Inferior parietal cortex (tissue), 1 donor: ENCODE data around the gene FAM161B.
"Not testable (repeated sequence)": the region's sequence is repeated elsewhere in the genome, so short reads cannot be mapped to it uniquely, and the experiment has no call there.

Experiments used
- DNase-seq: peaks from one replicate; pipeline ENCODE4 v3.0.0-alpha.2; 2016; ENCODE audit errors: extremely low spot score

FAM161B gene

DNA sequence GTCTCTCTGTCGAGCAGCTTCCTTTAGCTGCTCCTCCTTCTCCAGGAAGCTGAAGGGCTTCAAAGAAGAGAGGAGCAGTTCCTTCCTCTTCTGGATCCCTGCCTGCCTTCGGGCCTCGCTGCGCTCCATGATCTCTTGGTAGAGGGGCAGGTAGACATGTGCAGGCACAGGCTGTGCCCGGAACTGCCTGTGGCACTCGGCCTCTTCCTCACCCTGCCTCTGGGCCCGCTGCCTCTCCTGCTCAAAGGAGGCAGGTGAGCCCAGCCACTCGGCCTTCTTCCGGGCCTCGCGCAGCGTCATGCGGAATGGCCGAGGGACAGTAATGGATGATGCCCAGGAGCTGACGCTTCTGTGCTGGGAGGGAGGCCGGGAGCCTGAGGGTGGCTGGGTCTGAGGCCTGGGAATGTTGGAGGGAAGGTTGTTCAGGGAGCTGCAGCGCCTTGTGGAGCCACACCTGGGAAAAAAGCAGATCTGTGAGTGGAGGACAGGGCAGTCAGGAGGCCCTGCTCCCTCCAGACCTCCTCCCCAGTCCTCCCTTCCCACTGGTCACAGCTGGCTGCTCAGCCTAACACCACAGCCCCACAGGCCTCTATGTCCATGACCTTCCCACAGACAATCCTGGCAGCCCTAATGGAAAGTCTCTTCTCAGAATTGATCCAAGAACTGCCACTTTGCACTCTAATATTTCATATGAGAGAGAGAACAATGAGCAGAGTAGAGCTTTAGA lies 5.3 kb downstream of the FAM161B start:
- DNase-seq = no peak

DNA sequence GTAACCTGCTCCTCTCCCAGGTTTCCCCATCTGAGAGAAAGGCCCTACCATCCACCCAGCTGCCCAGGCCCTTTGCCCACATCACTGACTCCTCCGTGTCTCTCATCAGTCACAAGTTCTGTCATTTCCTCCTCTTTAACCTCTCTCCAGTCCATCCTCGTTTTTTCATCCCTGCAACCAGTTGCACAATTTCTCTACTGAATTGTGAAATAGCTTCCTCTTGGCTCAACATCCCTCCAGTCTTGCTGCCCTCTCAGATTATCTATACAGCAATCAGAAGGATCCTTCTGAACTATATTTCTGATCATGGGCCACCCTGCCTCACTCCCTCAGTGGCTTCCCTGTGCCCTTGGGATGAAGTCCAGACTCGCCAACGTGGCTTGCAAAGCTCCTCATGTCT lies 6.8 kb downstream of the FAM161B start:
- DNase-seq = no peak

DNA sequence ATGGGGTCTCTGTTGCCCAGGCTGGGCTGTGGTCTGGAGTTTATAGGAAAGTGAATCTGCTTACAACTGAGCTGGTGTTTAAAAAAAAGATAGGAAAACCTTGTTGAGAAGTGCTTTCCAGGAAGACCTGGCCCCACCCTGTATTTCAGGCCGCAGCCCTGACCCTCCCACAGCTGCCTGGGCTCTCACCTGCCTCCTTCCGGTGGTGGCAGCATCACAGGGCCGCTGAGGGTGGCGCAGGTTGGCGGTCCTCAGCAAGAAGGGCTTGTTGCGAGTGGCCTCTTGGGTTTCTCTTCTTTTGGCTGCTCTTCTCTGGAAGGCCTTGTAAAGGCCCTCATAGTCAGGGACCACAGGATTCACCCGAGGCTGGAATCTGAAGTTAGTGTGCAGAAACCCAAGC lies 7.7 kb downstream of the FAM161B start:
- DNase-seq = no peak

DNA sequence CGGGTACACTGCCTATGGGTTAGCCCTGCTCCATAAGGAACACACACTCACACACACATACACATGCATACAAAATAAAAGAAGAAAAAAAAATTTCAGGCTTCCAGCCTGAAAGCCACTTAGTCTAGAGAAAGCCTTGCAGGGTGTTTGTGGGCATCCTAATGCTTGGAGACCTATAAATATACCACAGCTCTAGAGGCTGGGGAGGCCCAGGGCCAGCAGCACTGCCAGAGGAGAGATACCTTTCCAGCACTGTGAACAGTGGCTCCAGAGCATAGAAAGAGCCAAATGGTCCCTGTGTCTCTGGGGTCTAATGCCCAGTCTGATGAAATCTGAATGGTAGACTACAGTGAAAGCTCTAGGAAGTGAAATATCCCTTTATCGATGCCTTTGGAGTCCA lies 12.9 kb downstream of the FAM161B start:
- no peak for DNase-seq

DNA sequence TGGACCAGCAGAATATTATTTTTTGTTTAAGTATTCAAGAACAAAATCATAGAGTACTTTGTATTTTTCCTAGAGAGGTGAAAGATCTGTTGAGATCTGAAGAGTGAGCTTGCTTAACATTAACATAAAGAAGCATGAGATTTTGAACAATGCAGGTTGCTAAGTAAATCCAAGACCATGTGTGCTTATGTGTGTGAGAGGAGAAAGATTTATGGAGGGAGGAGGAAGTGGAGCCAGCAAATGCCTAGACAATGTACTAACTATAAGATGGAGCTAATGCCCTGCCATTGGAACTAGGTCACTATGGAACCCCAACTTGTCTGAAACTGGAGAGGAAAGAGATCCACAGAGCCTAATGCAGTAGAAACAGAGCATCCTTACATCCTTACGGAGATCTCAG lies 13.3 kb downstream of the FAM161B start:
- no peak for DNase-seq

DNA sequence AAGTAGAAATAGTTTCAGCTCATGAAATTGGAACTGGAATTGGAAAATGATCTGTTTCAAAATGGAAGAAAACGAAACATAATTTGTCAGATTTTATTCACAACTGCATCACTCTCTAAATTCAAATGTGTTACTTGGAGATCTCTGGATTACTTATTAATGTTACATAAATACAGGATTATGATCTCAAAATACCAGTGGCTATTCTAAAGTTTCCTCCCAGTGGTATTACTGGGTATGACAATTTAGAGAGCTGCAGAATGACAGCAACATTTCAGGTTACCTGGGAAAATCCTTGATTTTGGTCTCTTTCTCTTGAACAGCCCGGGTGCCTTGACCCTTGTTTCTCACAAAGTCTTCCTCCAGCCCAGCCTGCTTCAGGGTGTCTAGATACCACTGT lies 14.2 kb downstream of the FAM161B start:
- no peak for DNase-seq

DNA sequence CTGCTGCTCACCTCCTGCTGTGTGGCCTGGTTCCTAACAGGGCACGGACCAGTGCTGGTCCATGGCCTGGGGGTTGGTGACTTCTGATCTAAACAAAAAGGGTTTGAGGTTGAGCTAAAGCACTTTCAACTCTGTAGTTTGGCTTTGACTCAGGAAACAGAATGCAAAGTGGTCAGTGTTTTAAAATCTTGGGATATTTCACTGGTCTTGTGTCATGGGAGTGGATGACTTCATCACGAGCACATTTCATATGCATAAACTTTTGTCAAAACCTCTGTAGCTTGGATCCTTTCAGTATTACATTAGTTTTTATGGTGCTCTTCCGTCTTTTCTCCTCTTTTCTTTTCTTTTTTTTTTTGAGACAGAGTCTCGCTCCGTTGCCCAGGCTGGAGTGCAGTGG lies 25.6 kb downstream of the FAM161B start:
- no peak for DNase-seq

DNA sequence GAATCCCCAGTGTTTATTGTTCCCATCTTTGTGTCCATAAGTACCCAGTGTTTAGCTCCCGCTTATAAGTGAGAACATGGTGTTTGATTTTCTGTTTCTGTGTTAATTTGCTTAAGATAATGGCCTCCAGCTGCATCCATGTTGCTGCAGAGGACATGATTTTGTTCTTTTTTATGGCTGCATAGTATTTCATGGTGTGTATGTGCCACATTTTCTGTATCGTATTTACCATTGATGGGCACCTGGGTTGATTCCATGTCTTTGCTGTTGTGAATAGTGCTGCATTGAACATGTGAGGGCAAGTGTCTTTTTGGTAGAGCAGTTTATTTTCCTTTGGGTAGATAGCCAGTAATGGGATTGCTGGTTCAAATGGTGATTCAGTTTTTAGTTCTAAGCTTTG lies 30.4 kb downstream of the FAM161B start:
- not testable (repeated sequence) for DNase-seq

DNA sequence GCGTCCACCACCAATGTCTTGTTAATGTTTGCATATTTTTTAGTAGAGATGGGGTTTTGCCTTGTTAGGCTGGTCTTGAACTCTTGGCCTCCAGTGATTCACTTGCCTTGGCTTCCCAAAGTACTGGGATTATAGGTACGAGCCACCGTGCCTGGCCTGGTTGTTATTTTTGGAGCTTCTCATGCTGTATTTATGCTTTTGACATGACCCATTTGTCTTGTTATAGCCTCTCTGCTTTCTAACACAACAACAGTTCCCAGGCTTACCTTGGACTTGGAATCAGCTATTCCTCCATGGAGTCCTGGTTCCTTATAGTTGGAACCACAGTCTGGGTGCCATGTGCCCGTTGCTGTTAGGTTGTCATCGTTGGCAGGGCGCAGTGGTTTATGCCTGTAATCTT lies 33.6 kb downstream of the FAM161B start:
- DNase-seq = no peak

DNA sequence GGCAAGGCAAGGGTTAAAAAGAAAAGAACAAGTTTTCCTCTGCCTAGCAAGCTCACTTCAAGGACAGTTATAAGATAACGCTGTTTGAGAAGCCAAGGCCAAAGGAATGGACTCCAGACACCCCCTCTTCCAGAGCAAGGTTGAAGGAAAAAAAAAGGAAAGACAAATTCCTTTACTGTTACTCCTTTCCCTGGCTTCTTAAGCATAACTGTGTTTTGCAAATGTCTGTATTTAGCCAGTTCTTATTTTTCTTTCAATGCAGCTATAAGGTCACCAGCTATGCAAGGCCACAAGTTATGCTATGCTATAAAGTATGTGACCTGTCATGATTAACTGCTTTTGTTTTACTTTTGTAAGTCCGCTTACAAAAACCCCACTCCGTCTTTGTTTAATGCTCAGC lies 36.6 kb downstream of the FAM161B start:
- no peak for DNase-seq

DNA sequence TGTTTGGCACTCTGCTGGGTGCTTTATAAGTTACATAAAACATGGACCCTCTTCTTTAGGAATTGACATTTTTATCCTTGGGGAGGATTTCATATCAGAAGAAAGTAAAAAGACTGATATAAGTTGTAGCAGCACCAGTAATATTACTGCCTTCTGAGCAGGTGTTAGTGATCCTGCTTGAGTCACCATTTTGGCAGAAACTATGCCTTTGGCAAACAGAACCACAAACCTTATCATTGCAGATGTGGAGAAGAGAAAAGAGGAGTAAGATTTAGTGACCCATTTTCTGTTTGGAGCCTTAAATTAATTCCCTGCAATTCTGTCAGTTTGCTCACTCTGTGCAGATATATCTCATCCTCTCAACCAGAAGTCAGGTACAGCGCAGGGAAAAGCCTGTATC lies 40.2 kb downstream of the FAM161B start:
- DNase-seq = no peak

DNA sequence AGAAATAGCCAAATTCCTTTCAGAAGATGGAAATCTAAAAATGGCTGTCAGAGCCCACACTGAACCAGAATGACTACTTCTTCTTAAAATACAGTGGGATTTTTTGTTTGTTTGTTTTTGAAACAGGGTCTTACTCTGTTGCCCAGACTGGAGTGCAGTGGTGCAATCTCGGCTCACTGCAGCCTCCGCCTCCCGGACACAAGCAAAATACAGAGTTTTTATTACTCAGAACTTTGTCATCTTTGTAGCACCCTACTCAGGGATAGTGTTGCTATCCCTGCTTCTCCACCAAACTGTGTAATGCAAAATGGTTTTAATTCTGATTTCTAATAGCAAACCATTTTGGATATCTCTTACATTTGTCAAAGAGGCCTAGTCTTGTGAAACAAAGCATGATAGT lies 46.9 kb downstream of the FAM161B start:
- DNase-seq = no peak

DNA sequence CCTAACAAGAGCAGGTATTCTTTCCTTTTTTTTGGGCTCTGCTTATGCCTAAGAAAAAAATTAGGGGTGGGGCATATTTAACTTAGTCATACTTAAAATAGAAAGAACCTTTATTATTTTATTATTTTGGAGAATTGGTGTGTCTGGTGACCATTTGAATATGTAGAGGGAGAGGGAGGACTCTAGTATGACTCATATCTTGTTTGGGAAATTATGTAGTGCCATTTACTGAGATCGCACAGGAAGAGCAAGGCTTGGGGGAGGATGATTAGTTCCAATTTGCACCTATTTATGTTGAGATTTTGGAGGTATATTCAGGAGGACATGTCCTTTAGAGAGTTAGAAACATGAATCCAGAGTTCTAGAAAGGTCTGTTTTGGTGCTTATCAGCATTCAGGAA lies 53.4 kb downstream of the FAM161B start:
- no peak for DNase-seq

DNA sequence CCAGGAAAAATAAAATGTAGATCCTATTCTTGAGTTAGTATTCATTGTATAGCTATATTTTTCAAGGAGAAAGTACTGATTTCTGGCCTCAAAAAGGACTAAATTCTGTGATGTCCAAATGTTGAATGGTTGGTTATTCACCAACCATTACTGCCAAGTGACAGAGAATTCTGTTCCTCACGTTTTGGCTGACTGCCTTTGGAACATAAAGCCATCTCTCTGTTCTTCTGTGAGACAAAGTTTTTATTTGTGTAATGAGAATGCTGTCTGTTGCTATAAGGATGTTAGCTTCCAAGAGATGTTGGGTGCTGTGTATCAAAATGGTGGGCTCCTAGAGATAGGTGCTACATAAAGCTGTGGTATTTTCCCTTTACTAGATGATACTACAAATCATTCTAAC lies 54.0 kb downstream of the FAM161B start:
- peak; percentile 50 for DNase-seq

DNA sequence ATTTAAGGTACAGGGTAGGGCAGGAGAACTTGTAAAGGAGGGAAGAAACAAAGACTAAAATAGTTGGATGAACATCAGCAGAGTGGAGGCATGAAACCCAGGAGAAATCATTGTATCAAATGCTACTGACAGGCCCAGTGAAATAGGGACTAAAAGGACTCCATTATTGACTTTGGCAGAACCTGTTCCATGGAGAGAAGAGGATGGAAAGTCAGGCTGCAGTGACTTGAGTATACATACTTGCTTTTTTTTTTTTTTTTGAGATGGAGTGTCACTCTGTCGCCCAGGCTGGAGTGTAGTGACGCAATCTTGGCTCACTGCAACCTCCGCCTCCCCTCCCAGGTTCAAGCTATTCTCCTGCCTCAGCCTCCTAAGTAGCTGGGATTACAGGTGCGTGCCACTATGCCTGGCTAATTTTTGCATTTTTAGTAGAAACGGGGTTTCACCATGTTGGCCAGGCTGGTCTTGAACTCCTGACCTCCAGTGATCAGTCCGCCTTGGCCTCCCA lies 55.7 kb downstream of the FAM161B start:
- DNase-seq = not testable (repeated sequence)

DNA sequence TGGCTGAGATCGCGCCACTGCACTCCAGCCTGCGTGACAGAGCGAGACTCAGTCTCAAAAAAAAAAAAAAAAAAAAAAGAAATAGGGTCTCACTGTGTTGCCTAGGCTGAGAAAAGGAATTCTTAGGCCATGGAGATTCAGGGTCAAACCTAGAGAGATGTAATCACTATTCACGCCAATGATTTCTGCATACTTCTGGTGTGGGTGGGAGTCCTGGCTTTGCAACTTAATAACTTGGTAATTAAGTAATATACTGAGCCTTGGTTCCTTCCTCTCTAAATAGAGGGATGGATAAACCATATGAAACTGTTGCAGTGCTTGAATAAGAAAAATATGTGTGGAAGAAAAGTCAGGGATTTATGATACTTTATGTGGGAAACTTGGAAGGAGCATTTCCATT lies 60.5 kb downstream of the FAM161B start:
- no peak for DNase-seq

DNA sequence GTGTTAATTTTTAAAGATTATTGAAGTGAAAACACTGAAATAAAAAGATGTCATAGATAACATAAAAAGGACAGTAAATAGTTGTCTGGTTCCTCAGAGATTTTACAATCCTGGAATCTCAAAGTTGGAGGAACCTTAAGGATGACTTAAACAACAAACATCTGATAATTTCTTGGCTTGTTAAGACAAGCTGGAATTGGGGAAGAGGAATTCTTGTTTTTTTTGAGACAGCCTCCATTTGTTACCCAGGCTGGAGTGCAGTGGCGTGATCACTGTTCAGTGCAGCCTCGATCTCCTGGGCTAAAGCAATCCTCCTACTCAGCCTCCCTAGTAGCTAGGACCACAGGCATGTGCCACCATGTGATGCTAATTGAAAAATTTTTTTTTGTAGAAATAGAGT lies 60.9 kb downstream of the FAM161B start:
- no peak for DNase-seq

DNA sequence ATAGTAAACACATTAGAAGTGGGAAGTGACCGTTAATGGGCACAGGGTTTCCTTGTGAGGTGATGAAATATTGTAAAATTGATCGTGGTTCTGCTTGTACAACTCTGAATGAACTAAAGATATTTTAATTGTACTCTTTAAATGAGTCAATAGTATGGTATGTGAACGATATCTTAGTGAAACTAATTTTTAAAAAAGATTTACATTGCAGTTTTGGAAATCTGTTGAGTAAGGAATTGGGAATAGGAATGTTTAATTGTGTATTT lies 61.5 kb downstream of the FAM161B start:
- no peak for DNase-seq

DNA sequence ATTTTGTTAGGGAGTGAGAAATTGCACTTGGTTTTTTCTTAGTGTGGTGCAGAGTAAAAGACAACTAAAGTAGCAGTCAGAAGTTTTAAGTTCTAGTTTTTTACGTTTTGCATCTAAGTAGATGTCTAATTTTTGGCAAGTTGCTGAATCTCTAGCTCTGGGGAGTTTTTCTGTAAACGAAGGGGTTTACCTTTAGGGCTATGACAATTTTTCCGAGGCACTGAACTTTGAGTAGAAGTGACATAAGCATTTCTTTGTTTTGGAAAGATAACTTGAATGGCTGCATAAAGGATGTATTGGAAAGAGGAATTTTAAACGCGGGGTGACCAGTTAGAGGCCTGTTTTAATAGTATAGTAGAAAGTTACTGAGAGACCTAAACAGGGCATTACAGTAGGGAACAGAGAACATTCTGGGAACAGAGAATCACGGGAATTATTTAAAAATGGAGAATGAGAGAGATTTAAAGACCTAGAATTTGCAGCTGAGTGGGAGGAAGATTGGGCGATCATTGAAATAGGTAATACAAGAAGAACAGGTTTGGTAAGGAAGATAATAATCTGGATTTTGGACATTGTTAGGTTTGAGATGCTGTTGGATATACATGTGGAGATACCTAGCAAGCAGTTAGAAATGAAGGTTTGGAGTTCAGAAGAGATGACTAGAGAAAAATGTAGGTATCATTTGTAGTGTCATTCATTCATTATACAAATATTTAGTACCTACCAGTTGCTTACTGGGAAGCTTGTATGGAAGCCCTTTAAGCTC lies 62.0 kb downstream of the FAM161B start:
- no peak for DNase-seq

DNA sequence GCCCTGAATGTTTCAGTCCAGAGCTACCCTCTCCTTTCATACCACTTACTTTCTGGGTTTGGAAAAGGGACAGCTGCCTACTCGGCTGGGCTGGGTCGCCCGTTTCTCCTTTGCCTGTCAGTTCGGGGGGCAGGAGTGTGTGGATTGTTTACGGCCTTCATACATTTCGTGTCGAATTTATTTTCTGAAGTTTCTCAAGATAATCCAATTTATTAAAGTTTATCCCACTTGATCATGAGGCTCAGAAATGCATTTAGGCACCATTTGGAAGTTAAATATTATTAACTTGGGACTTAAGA lies 62.6 kb downstream of the FAM161B start:
- no peak for DNase-seq

DNA sequence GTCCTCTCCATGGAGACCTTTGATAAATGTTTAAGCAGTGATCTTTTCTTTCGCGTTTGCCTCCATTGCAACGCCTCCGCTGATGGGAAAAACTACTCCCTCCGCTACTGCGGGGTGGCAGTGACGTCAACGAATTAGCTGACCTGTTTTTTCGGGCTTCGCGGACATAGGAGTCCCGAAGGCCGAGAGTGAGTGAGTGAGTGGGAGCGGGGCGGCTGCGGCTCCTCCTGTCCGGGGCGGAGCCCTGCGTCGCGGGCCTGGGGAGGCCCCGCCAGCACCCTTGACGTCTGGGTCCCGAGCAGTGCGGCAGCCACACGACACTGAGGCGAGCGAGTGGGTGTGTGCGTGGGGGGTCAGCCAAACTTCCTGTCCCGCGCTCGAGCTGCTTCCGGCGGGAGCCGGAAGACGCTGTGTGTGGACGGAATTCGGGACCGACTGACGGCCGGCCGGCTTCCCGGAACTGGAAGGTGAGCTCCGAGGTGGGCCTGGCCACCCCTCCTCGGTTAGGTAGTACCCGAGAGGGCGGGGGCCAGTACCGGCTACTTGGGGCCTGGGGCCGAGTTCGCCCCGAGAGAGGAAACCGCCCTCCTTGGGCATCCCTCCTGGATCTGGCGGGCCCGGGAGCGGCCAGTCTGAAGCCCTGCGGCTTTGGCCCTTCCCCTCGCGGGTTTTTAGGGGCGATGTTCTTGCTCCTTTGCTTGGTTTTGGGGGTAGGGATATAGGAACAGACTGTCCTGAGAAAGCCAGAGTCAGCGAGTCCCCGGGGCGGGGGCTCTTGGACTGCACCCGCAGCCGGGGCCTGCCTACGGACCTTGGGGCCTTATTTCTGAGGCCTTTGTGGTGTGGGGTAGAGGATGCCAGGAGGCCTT lies 63.2 kb downstream of the FAM161B start, which contains the start of gene ZNF410:
TSS of gene ZNF410 (plus strand) at position 411 of the 869 bp plus-strand sequence. CDS start 5,317 bp downstream, outside the sequence.
- peak; percentile 84 for DNase-seq

DNA sequence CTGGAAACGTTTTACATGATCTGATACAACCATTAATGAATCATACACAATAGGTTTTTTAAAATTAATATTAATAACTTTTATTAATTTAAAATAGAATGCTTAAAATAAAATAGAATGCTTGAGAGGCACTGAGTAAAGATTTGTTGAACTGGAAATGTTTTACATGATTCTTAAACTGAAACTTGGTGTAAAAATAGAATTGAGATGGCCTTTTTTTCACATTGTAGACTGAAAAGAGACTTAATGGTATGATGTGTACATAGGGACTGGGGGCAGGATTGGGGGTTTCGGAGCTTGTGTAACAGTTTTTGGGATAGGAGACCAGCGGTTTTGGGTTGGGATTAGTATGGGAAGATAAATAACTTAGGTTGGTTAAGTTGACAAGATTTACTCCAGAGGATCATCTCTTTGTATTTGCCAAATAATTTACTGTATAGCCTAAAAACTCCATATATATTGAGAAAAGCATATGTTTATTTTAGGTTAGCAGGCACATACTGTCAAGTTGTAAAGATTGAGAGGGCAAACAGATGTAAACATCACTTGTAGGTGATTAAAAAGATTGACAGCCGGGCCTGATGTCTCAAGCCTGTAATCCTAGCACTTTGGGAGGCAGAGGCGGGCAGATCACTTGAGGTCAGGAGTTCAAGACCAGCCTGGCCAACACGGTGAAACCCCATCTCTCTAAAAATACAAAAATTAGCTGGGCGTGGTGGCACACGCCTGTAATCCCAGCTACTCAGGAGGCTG lies 65.3 kb downstream of the FAM161B start:
- DNase-seq = no peak
